Right lobe of liver (tissue), 6 donors: ENCODE data around the gene MAP4K4. TPM values are rescaled to one million over a fixed set of nuclear protein-coding genes. Genes with fewer than 3 reads are reported as not detected.

Experiments
- ATAC-seq, 4 donors: fragments of 200-7000 bp; cut with Tn5 transposase; one replicate each; pipeline ENCODE4 v1.9.1; 2020; ENCODE audit warnings: mild to moderate bottlenecking in 4 of 4, moderate library complexity in 4 of 4
- DNase-seq, 3 donors: peaks; one replicate each; pipeline ENCODE4 v3.0.0-alpha.2; 2020
- H3K27ac ChIP-seq, 3 donors: fragments of 200-600 bp; one replicate each; pipeline ENCODE4 v1.8.0; 2022
- H3K27me3 ChIP-seq, 2 donors: fragments of 200-600 bp; one replicate each; pipeline ENCODE4 v1.8.0; 2022
- H3K36me3 ChIP-seq, 4 donors: fragments of 200-600 bp; sonication (generic) in 1 of 4; one replicate each; pipeline versions ENCODE4 v1.5.1 to v1.8.0; 2017 to 2022; ENCODE audit warnings: control low read depth in 1 of 4
- H3K4me1 ChIP-seq, 4 donors: fragments of 200-600 bp; sonication (generic) in 1 of 4; one replicate each; pipeline versions ENCODE4 v1.5.1 to v1.8.0; 2017 to 2022; ENCODE audit warnings: control low read depth in 1 of 4
- H3K4me3 ChIP-seq, 3 donors: fragments of 200-600 bp; one replicate each; pipeline ENCODE4 v1.8.0; 2022
- H3K9me3 ChIP-seq, 4 donors: fragments of 200-600 bp; sonication (generic) in 1 of 4; one replicate each; pipeline versions ENCODE4 v1.5.1 to v1.8.0; 2017 to 2022; ENCODE audit warnings: control low read depth in 1 of 4
- CTCF ChIP-seq, 4 donors: fragments of 200-600 bp in 3 of 4; fragments of 450-650 bp in 1 of 4; IDR thresholded peaks; one replicate each; pipeline versions ENCODE4 v1.5.1 to v1.8.0; 2016 to 2022; ENCODE audit warnings: antibody characterized with exemption in 4 of 4, mild to moderate bottlenecking in 2 of 4
- POLR2A ChIP-seq: fragments of 450-650 bp; IDR thresholded peaks from one replicate; pipeline ENCODE4 v1.6.1; 2017; ENCODE audit warnings: antibody characterized with exemption, mild to moderate bottlenecking
- WGBS: methylation state at CpG from one replicate; pipeline ENCODE4 v1.1.6; 2018; ENCODE audit warnings: low coverage, low lambda C conversion rate; ENCODE audit not compliant: insufficient coverage; ENCODE audit errors: missing lambda C conversion rate; 5-methylcytosine and 5-hydroxymethylcytosine counted together
- intact Hi-C, 2 donors: fragments of 100-400 bp; cut with DNase I; formaldehyde crosslinking; loops; one replicate each; pipeline versions ENCODE4 v1.11.2 to v1.14.1; 2022
- total RNA-seq, 6 experiments: library from RNA; depleted of rRNA in 2 of 6; stranded (reverse); fragments of >200 nt in 2 of 6; fragmentation: NEBNext Ultra II Directional in 3 of 6; extraction: Animal tissue kit (Norgen Biotek cat#: 25700) in 3 of 6; gene quantifications; one replicate each; pipeline versions ENCODE4 v1.1.0 to v1.2.4, GENCODE V29; 2016 to 2023
- donor health status: DM: no; HTN: yes; CAD: no.
- donor health status: DM: no; HTN: no; CAD: no.
- donor health status: DM: no; HTN: no; CAD: no.
- donor health status: DM: no; HTN: yes; CAD: no.
- donor health status: DM: no; HTN: yes; CAD: no.

The MAP4K4 gene
- total RNA-seq, 6 experiments from 2014 or later: 29.8 to 36.5 (median 31.1) TPM

DNA sequence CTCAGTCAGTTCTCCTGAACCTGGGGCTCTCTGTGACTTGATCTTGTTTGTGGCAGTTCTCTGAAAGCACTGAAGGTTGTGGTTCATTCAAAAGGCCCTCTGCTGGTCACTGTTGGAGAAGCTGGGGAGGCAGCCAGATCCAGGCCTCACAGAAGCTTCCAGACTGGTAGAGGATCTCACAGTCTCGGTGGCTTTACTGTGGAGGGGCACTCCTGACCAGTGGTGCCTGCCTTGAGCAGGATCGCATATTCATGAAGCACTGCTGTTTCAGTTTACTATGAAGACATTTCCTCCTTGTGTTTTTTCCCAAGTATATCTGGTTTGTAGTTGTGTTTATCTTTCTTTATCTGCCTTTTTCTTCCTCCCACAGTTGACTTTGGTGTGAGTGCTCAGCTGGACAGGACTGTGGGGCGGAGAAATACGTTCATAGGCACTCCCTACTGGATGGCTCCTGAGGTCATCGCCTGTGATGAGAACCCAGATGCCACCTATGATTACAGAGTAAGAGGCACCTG, 133.9 kb downstream of the MAP4K4 start:
- intact Hi-C loops: loop anchor here (5.0 to 10.0 kb wide), 2 partner anchors 307 to 414 kb away; no protein-coding TSS in a partner anchor
- ATAC-seq: peak; percentile 90 to 98 (median 95)
- Histone ChIP-seq H3K27me3 (no peaks in the 10 kb centered on the region), H3K4me3 (no peak overlapping the region), H3K36me3 (peaks cover 0 to 33% (median 5%) of the 10 kb centered on the region in 4 donors), H3K4me1 (peaks cover 0 to 16% (median 7%) of the 10 kb centered on the region in 4 donors), H3K9me3 (no peaks in the 10 kb centered on the region), H3K27ac (peak overlapping the region; percentile 41 to 74 (median 69))
- DNase-seq: peak; percentile 50 to 83 (median 72)
- WGBS: 33% methylated on average over 4 of the region's 5 CpGs
- peak; percentile 74 to 85 (median 79) for TF ChIP-seq CTCF (IDR thresholded peaks at IDR 0.05)
- TF ChIP-seq POLR2A: no peak

GRCh38 chr2:101832114-101832513, 134.6 kb downstream of the MAP4K4 start:
- Histone ChIP-seq H3K27me3 (no peaks in the 10 kb centered on the region), H3K9me3 (no peaks in the 10 kb centered on the region), H3K4me1 (peaks cover 0 to 16% (median 7%) of the 10 kb centered on the region in 4 donors), H3K4me3 (no peak overlapping the region), H3K27ac (peak overlapping the region in 2 of 3 donors; percentile 69 to 74), H3K36me3 (peaks cover 0 to 28% (median 5%) of the 10 kb centered on the region in 4 donors)
- intact Hi-C loops: loop anchor here (5.0 to 10.0 kb wide), 2 partner anchors 307 to 415 kb away; no protein-coding TSS in a partner anchor
- 45% methylated on average over 1 of the region's 1 CpG for WGBS
- no peak for DNase-seq
- TF ChIP-seq CTCF (IDR thresholded peaks at IDR 0.05) (peak; percentile 35 to 44 (median 39)), POLR2A (no peak)
- peak in 2 of 4 donors; percentile 15 to 16 for ATAC-seq

DNA sequence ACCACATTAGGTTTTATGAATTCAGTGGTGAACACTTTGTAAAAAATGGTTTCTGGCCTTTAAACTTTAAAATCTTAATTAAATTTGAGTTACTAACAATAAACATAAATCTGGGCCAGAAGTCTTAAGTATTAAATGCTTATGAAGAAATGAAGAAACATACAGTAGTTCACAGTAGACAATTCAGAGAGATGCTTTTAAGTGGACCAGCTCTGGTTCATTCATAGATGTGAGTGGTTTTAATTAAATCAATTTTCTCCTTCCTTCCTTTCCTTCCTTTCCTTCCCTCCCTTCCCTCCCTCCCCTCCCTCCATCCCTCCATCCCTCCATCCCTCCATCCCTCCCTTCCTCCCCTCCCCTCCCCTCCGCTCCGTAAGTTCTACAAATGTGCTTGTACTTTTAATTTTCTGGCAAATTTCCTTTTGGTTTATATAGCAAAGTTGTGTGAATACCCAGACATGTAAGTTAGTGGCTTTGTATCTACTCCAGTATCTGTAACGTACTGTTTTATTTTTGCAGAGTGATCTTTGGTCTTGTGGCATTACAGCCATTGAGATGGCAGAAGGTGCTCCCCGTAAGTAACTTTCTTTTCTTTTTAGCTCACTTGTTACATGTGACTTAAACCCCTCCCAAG, 136.5 kb downstream of the MAP4K4 start:
- Histone ChIP-seq H3K27ac (no peak overlapping the region), H3K27me3 (no peaks in the 10 kb centered on the region), H3K4me3 (no peak overlapping the region), H3K4me1 (peaks cover 0 to 15% (median 3%) of the 10 kb centered on the region in 4 donors), H3K9me3 (no peaks in the 10 kb centered on the region), H3K36me3 (peaks cover 0 to 31% (median 5%) of the 10 kb centered on the region in 4 donors)
- intact Hi-C loops: loop anchor here (5.0 to 10.0 kb wide), 2 partner anchors 309 to 417 kb away; no protein-coding TSS in a partner anchor
- DNase-seq (no peak), ATAC-seq (no peak)
- TF ChIP-seq POLR2A (no peak), CTCF (IDR thresholded peaks at IDR 0.05) (no peak)
- 92% methylated on average over 2 of the region's 4 CpGs for whole genome bisulfite sequencing

- Histone ChIP-seq H3K27me3 (no peaks in the 10 kb centered on the region), H3K9me3 (no peaks in the 10 kb centered on the region), H3K27ac (no peak overlapping the region), H3K4me1 (peaks cover 0 to 12% (median 2%) of the 10 kb centered on the region in 4 donors), H3K4me3 (no peak overlapping the region), H3K36me3 (peaks cover 0 to 52% (median 5%) of the 10 kb centered on the region in 4 donors)
- WGBS: 56% methylated on average over 3 of the region's 3 CpGs
- ATAC-seq: no peak
- intact Hi-C loops: loop anchor here in 1 of 2 donors (10.0 kb wide), 1 partner anchor 313 kb away; no protein-coding TSS in a partner anchor
- TF ChIP-seq POLR2A (no peak), CTCF (IDR thresholded peaks at IDR 0.05) (no peak)
- no peak for DNase-seq
These were observed 139.8 kb downstream of the MAP4K4 start for GRCh38 chr2:101837354-101837753.
